ENCODE data around the gene CIZ1. TPM values are rescaled to one million over a fixed set of nuclear protein-coding genes. Genes with fewer than 3 reads are reported as not detected.
A peak's percentile ranks its signal among the peaks of the same experiment; 100 is the strongest.

The CIZ1 gene
- polyA plus RNA-seq, 2 of the 4 experiments (the other 2 are of a cell fraction) = 39.2 to 92.5 TPM

GRCh38 chr9:128148509-128149000 is 42.8 kb downstream of the CIZ1 start:
- DNase-seq (ENCODE audit: low read depth in 1 of 2, low spot score in 1 of 2) (no peak), FAIRE-seq (no peak), ATAC-seq (0 out of 6 replicates have a peak, but pooled peaks of 1 of the 2 experiments have one; percentile 4)
- ChIA-PET CTCF (interaction anchor here (1.0 kb wide), 2 partner anchors 31 to 35 kb away, joined by 3 to 4 read pairs; no protein-coding TSS in a partner anchor), POLR2A (no interaction called here)
- no peak overlapping the region for H3K4me3 ChIP-seq
- H3K4me1 ChIP-seq = peaks cover 31% of the 10 kb centered on the region
- H3K27ac ChIP-seq = peak overlapping the region; percentile 76 to 82
- no peak for TF ChIP-seq HOXB13 (CRISPR knock-in tag; IDR thresholded peaks at IDR 0.05; ENCODE audit: low read depth)
- TF ChIP-seq POLR2AphosphoS2 (conservative IDR thresholded peaks at IDR 0.05; ENCODE audit: low read length) = no peak
- TF ChIP-seq PBX3 (IDR thresholded peaks at IDR 0.05) = no peak
- no peak for TF ChIP-seq MAFK (IDR thresholded peaks at IDR 0.05; ENCODE audit: partially characterized antibody)
- no peak for TF ChIP-seq ZFP36 (IDR thresholded peaks at IDR 0.05; ENCODE audit: borderline replicate concordance, partially characterized antibody)
- TF ChIP-seq MYC (IDR thresholded peaks at IDR 0.05; ENCODE audit: borderline replicate concordance, low read length) = no peak
- no peak for TF ChIP-seq CEBPB (IDR thresholded peaks at IDR 0.05)
- no peak for TF ChIP-seq BHLHE40 (IDR thresholded peaks at IDR 0.05; ENCODE audit: low read depth, low read length)
- H3K4me2 ChIP-seq = peak overlapping the region; percentile 66
- H3K9me3 ChIP-seq = no peaks in the 10 kb centered on the region
- WGBS (ENCODE audit: missing lambda C conversion rate) = 86% methylated on average over 3 of the region's 5 CpGs

- no peak overlapping the region for H3K4me3 ChIP-seq
- no peak for TF ChIP-seq MAX (IDR thresholded peaks at IDR 0.05)
- no peak for TF ChIP-seq NPAS2 (CRISPR knock-in tag; IDR thresholded peaks at IDR 0.05; ENCODE audit: borderline replicate concordance)
- no peak for TF ChIP-seq RCOR1 (IDR thresholded peaks at IDR 0.05; ENCODE audit: low read depth, low read length)
- no peak for TF ChIP-seq FOXS1 (CRISPR knock-in tag; IDR thresholded peaks at IDR 0.05)
- TF ChIP-seq ESRRA (IDR thresholded peaks at IDR 0.05; ENCODE audit: borderline replicate concordance, low read length) = no peak
- TF ChIP-seq CHD4 (IDR thresholded peaks at IDR 0.05; ENCODE audit: borderline replicate concordance) = no peak
- POLR2A ChIA-PET = no interaction called here
Measured at GRCh38 chr9:128146591-128147120, 44.7 kb downstream of the CIZ1 start.

GRCh38 chr9:128145951-128146351 is 45.4 kb downstream of the CIZ1 start:
- ChIA-PET POLR2A (no interaction called here), CTCF (interaction anchor here (0.8 to 1.2 kb wide), 3 partner anchors 24 to 109 kb away, joined by 3 to 5 read pairs (median 3); no protein-coding TSS in a partner anchor)
- ATAC-seq = no peak
- TF ChIP-seq ELK1 (IDR thresholded peaks at IDR 0.05; ENCODE audit: low read depth, low read length) = no peak
- TF ChIP-seq RCOR1 (IDR thresholded peaks at IDR 0.05; ENCODE audit: low read depth, low read length) = no peak
- TF ChIP-seq RFX5 (IDR thresholded peaks at IDR 0.05) = no peak
- DNase-seq (ENCODE audit: low read depth in 1 of 2, low spot score in 1 of 2) = no peak
- Histone ChIP-seq H3K9me3 (no peaks in the 10 kb centered on the region), H3K4me3 (no peak overlapping the region), H3K4me2 (no peak overlapping the region), H3K4me1 (peaks cover 31% of the 10 kb centered on the region), H3K27ac (no peak overlapping the region)
- 73% methylated on average over 13 of the region's 13 CpGs for WGBS (ENCODE audit: missing lambda C conversion rate)
- no peak for FAIRE-seq

More at GRCh38 chr9:128146591-128147120, 44.7 kb downstream of the CIZ1 start:
- no peaks in the 10 kb centered on the region for H3K9me3 ChIP-seq
- FAIRE-seq = no peak
- DNase-seq (ENCODE audit: low read depth in 1 of 2, low spot score in 1 of 2) = no peak
- peaks cover 31% of the 10 kb centered on the region for H3K4me1 ChIP-seq
- H3K27ac ChIP-seq = no peak overlapping the region
- 83% methylated on average over 6 of the region's 8 CpGs for WGBS (ENCODE audit: missing lambda C conversion rate)
- H3K4me2 ChIP-seq = no peak overlapping the region
- CTCF ChIA-PET = interaction anchor here (0.6 to 1.2 kb wide), 3 partner anchors 23 to 145 kb away, joined by 3 to 5 read pairs (median 3); no protein-coding TSS in a partner anchor
- ATAC-seq = no peak

- H3K9me3 ChIP-seq = no peaks in the 10 kb centered on the region
- DNase-seq (ENCODE audit: low read depth in 1 of 2, low spot score in 1 of 2) = no peak
- WGBS (ENCODE audit: missing lambda C conversion rate) = 71% methylated on average over 8 of the region's 8 CpGs
- H3K27ac ChIP-seq = no peak overlapping the region
- peaks cover 26% of the 10 kb centered on the region for H3K4me1 ChIP-seq
- no peak for ATAC-seq
- FAIRE-seq = no peak
- TF ChIP-seq ATOH8 (CRISPR knock-in tag; IDR thresholded peaks at IDR 0.05; ENCODE audit: low read depth) = no peak
- TF ChIP-seq RAD21 (conservative IDR thresholded peaks at IDR 0.05 in 1 of 2, IDR thresholded peaks at IDR 0.05 in 1 of 2) = no peak
- no peak for TF ChIP-seq CEBPB (IDR thresholded peaks at IDR 0.05)
- CTCF ChIA-PET = interaction anchor here (1.0 kb wide), 1 partner anchor 110 kb away, joined by 3 read pairs; no protein-coding TSS in a partner anchor
- POLR2A ChIA-PET = no interaction called here
- H3K4me2 ChIP-seq = no peak overlapping the region
- no peak overlapping the region for H3K4me3 ChIP-seq
Measured at GRCh38 chr9:128145536-128145935, 45.8 kb downstream of the CIZ1 start.
